ENCODE results near the gene CDH5.
A peak's percentile ranks its signal among the peaks of the same experiment; 100 is the strongest.

CDH5 gene

DNA sequence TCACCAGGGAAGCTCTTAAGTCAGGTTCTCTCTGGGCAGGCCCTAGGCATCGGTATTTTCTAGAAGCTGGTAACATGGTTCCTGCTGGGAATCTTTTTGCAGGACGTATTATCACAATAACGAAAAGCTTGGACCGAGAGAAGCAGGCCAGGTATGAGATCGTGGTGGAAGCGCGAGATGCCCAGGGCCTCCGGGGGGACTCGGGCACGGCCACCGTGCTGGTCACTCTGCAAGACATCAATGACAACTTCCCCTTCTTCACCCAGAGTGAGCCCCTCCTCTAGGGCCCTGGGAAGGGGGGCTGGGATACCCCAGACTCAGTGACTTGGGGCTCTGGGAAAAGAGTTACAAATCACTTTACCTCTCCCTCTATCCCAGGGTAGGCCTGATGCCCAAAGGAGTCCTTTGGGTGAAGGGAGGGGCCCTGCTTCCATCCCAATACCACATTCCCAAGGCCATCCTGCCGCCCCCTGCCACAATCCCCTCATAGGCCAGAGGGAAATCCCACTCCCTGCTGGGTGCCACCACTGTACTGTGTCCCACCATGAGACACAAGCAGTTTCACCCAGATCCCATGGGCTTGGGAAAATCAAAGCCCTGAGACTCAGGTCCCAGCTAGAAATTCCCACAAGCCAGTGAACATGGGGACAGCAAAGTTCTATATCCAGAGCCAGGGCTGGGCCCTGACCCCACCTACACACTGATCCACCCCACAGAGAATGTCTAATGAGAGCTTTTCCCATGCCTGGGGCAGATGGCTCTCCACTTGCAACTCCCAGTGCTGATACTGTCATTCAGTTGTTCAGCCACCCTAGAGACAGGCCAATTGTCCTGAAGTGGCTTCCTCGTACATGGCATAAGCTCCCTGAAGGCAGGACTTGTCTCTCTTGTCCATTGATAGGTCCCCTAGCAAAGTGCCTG lies 23.0 kb downstream of the CDH5 start:
- DNase-seq (ENCODE audit: insufficient read length, low spot score) (no peak), FAIRE-seq (no peak)

DNA sequence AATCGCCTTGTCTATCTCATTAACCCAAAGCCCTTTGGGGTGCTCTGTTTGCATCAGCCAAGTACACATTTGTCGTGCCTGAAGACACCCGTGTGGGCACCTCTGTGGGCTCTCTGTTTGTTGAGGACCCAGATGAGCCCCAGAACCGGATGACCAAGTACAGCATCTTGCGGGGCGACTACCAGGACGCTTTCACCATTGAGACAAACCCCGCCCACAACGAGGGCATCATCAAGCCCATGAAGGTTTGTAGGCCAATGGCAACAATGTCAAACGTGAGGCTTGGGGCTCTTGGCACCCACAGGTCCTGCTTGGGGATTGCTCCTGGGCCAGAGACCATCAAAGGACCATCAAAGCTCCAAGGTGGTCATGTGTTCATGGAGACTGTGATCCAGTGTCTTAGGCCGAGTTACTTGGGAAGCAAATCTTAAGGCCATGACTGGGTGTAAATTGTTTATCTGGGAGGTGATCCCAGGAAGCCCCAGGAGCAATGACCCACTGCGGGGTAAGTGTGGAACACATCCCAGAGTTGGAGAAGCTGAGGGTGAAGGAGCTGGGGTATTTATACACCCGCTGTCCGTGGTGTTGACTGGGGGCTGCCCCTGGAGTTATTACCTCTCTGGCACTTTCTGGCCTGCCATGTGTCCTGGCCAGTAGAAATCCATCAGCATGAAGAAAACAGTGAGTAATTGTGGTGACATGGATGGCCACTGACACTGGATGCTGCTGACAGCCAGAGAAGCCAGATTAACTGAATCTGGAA lies 24.0 kb downstream of the CDH5 start:
- FAIRE-seq: no peak

DNA sequence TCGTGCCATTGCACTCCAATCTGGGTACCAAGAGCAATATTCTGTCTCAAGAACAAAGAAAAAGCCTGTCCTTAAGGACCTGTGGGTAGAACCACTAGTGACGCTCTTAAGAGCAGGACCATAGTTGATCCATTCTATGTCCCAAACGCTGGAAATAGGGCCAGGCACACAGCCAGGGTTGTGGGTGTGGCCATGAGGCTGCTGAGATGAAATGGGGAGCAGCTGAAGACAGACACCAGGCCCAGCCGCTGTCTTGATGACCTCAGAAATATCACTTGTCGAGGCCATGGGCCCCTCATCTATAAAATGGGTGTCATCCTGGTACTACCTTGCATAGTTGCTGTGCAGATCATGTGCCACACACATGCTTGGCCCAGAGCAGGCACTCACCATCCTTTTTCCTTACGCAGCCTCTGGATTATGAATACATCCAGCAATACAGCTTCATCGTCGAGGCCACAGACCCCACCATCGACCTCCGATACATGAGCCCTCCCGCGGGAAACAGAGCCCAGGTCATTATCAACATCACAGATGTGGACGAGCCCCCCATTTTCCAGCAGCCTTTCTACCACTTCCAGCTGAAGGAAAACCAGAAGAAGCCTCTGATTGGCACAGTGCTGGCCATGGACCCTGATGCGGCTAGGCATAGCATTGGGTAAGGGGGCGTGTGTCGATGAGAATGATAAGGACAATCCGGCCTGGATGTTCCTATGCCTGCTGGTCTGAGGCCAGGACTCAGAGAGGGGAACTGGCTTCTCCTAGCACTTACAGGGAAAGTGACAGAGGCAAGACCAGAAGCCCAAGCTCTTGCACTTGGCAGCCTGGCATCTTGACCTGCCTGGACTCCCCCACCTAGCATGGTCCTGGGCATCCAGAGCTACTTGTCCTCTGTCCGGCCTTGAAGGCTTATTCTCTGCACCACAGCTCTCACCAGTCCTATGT lies 25.5 kb downstream of the CDH5 start:
- FAIRE-seq (no peak), DNase-seq (ENCODE audit: insufficient read length, low spot score) (no peak)

More for the DNA sequence above, 24.0 kb downstream of the CDH5 start:
- DNase-seq (ENCODE audit: insufficient read length, low spot score): no peak

DNA sequence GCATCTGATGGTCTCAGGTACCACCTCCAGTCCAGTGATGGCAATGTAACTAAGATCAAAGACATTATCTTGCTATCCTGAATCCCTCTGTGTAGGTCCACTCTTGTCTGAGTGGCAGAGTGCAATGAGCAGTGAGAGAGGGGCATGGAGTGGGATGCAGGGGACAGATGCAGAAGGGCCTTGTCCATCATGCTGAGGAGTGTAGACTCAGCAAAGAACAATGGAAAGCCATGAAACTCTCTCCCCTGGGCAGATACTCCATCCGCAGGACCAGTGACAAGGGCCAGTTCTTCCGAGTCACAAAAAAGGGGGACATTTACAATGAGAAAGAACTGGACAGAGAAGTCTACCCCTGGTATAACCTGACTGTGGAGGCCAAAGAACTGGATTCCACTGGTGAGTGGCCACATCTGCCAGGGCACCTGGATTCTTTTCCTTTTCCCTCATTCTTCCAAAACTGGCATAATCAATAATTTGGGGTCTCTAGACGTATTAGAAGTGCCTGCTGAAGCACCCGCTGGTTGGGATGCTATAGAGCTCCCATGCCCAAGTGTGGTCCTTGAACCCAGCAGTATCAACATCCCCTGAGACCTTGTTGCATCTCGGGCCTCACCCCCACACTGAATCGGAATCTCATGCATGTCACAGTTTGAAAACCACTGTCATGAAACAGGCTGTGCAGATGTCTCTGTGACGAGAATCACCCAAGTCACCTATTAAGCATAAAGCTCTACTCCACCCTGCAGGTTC lies 29.5 kb downstream of the CDH5 start:
- no peak for FAIRE-seq

DNA sequence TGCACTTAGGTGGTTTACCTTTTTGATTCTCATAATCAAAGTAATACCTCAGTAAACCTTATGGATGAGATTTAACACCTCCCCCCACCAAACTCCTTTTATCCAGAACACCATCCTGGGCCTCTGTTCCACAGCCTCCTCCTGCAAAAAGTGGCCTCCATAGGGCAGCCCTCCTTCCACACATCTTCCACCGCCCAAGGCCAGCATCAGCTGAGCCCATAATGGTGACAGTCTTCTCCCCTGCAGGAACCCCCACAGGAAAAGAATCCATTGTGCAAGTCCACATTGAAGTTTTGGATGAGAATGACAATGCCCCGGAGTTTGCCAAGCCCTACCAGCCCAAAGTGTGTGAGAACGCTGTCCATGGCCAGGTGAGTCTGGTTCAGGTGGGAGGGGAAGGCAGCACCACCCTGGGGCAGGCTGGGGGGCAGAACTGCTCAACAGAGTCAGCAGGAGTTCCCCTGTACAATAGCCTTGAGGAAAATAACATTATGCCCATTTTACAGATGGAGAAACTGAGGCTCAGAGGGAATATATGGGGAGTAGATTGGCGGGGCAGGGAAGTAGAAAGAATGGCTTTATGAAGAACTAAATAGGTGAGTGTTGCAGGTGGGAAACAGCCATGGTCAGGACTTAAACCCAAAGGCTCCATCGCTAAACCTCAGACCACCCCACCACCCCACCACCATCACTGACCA lies 31.4 kb downstream of the CDH5 start:
- no peak for DNase-seq (ENCODE audit: insufficient read length, low spot score)
- no peak for FAIRE-seq

More for the DNA sequence above, 29.5 kb downstream of the CDH5 start:
- DNase-seq (ENCODE audit: insufficient read length, low spot score): no peak

DNA sequence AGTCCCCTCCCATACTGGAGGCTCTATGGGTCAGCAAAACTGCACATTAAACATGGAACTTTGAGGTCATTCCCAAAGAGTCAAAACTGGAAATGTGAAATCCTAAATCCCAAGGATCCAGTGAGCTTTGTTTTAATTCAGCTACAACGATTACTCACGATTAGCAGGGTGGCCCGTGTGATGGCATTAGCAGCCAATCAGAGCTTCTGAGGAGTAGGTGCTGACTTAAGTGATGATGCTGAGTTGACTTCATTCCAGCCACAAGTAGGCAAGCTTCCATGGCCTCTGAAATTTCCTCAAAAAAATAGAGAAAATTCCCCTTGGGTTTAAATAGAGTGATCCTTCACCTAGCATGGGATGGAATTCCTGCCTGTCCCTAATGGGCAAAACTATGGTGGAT lies 32.5 kb downstream of the CDH5 start:
- FAIRE-seq: no peak
- no peak for DNase-seq (ENCODE audit: insufficient read length, low spot score)

DNA sequence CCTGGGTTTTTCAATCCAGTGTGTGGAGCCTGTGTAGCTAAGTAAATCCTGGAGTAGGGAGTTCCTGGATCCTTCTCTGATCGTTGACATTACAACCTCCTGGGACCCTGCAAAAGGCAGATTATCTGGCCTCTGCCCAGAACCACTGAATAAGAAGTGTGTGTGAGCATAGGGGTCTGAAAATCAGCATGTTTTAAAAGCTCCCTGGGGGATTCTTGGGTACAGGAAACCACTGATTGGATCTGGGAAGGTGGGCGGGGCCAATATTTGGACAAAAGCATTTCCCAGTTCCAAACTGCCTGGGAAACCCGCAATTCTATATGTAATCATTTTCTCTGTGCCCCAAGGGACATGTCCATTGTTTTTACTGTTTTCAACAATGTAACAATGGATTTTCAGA lies 33.4 kb downstream of the CDH5 start:
- DNase-seq (ENCODE audit: insufficient read length, low spot score) (no peak), FAIRE-seq (no peak)

DNA sequence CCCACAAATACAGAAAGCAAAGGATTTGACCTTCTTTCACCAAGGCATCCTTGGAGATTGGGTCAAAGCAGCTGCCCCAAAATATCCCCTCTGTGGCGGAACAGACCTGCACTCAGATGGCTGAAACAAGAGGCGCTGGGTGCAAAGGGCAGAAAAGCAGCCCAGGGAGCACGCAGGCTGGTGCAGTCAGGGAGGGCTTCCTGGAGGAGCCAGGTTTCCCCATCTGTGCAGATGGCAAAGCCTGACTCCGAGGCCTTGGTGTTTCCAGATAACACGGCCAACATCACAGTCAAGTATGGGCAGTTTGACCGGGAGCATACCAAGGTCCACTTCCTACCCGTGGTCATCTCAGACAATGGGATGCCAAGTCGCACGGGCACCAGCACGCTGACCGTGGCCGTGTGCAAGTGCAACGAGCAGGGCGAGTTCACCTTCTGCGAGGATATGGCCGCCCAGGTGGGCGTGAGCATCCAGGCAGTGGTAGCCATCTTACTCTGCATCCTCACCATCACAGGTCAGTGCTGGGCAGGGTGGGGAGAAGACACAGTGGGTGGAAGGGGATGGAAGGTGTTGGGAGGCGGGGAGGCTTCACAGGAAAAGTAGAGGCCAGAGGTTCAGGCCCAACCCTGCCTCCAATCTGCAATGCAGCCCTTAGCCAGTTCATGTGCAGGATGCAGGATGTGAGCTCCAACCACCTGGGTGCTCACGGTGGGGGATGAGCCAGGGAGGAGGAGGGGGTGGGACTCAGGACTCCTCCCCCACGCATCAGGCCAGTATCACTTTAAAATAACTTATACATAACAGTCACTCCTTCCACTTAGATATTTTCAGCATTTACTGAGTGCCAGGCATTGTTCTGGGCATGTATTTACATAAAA lies 34.3 kb downstream of the CDH5 start:
- no peak for DNase-seq (ENCODE audit: insufficient read length, low spot score)
- no peak for FAIRE-seq

DNA sequence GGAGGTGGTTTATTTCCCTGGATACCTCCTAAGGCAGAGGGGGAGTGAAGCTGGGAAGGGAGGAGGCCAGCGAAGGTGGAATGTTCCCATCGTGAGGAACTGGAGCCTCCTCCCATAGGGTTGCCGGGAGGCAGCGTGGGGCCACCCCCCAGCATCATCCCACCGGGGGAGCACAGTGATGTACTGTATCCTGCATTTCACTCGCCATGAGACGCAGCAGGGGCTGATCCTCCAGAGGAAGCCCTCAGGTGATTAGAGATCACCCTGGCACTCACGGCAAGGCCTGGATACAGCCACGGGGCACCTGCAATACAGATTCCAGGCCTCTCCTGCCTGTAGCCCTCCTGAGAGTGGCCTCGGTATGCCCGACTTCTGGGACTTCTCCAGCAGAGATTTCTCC lies 35.1 kb downstream of the CDH5 start:
- no peak for FAIRE-seq
- no peak for DNase-seq (ENCODE audit: insufficient read length, low spot score)

DNA sequence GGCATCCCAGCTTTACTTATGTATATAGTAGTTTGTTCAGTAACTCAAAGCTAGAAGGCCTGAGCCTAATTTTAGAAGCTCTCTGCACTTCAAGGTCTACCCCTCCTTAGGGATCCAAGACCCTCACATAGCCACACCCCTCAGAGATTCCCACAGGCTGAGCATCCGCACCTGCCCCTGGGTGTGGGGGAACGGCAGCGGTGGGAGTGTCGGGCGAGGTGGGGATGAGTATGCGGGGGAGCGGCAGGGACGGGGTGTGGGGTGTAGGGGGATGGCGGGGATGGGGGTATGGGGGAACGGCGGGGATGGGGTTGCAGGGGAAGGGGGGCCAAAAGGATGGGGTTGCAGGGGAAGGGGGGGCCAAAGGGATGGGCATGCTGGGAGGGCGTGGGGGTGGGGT lies 35.7 kb downstream of the CDH5 start:
- FAIRE-seq (no peak), DNase-seq (ENCODE audit: insufficient read length, low spot score) (no peak)

DNA sequence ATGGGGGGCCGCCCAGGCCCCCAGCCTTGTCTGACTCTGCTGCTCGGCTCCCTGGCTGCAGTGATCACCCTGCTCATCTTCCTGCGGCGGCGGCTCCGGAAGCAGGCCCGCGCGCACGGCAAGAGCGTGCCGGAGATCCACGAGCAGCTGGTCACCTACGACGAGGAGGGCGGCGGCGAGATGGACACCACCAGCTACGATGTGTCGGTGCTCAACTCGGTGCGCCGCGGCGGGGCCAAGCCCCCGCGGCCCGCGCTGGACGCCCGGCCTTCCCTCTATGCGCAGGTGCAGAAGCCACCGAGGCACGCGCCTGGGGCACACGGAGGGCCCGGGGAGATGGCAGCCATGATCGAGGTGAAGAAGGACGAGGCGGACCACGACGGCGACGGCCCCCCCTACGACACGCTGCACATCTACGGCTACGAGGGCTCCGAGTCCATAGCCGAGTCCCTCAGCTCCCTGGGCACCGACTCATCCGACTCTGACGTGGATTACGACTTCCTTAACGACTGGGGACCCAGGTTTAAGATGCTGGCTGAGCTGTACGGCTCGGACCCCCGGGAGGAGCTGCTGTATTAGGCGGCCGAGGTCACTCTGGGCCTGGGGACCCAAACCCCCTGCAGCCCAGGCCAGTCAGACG lies 36.2 kb downstream of the CDH5 start:
- FAIRE-seq (no peak), DNase-seq (ENCODE audit: insufficient read length, low spot score) (no peak)

DNA sequence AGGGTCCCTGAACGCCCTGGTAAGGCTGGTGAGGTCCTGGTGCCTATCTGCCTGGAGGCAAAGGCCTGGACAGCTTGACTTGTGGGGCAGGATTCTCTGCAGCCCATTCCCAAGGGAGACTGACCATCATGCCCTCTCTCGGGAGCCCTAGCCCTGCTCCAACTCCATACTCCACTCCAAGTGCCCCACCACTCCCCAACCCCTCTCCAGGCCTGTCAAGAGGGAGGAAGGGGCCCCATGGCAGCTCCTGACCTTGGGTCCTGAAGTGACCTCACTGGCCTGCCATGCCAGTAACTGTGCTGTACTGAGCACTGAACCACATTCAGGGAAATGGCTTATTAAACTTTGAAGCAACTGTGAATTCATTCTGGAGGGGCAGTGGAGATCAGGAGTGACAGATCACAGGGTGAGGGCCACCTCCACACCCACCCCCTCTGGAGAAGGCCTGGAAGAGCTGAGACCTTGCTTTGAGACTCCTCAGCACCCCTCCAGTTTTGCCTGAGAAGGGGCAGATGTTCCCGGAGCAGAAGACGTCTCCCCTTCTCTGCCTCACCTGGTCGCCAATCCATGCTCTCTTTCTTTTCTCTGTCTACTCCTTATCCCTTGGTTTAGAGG lies 37.1 kb downstream of the CDH5 start:
- no peak for DNase-seq (ENCODE audit: insufficient read length, low spot score)
- no peak for FAIRE-seq

DNA sequence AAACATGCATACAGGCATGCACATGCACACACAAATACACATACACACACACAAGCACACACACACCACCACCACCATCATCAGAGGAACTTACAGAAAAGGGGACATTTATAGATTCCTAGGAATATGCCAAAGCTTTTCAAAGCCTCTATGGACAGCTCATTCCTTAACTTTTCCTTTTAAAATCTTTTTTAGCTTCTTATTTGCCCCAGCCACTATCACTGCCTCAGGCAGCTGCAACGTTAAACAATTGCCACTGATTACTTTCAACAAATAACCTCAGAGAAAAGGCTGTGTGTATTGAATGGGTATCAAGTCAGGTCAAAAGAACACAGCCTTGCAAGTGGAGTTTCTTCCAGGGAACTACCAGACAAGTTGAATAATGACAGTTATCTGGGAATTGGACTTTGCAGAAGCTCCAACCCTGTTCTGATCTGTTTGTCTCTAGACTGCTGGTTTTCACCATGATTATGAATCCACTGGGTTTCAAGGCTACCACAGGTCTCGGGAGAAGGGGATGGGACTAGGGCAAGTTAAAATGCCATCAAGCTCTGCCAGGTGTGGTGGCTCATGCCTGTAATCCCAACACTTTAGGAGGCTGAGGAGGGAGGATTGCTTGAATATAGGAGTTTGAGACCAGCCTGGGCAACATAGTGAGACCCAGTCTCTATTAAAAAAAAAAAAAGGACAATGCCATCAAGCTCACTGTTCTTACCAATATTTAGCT lies 38.7 kb downstream of the CDH5 start:
- DNase-seq (ENCODE audit: insufficient read length, low spot score) (no peak), FAIRE-seq (no peak)

DNA sequence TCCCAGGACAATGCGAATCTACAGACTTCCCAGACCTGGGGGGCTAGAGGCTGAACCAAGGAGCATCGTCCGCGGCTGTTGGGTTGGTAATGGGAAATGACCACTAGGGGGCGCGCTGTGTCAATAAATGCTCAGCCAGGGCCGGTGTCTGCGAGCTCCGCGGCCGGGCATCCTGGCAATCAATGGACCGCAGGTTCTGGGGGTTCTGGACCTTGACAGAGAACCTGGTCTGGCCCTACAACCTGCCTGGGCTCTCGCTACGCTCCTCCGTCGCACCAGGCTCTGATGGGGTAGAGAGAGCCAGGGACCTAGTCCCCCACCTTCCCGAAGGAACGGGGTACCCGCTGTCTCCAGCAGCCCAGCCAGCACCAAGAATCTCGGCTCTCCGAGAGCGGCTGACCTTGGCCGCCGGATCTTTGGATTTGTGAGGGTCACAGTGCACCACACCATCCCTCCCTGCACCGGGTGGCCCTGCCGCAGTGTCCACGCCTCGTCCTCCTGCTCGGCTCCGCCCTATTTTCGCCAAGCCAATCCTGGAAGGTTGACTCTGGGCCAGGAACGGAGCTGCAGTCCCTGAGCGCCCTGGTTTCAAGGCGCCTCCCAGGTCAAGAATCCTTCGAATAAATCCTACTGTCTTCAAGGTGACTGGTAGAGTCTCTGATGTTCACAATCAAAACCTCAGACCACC lies 40.2 kb downstream of the CDH5 start:
- peak; percentile 71 for FAIRE-seq

DNA sequence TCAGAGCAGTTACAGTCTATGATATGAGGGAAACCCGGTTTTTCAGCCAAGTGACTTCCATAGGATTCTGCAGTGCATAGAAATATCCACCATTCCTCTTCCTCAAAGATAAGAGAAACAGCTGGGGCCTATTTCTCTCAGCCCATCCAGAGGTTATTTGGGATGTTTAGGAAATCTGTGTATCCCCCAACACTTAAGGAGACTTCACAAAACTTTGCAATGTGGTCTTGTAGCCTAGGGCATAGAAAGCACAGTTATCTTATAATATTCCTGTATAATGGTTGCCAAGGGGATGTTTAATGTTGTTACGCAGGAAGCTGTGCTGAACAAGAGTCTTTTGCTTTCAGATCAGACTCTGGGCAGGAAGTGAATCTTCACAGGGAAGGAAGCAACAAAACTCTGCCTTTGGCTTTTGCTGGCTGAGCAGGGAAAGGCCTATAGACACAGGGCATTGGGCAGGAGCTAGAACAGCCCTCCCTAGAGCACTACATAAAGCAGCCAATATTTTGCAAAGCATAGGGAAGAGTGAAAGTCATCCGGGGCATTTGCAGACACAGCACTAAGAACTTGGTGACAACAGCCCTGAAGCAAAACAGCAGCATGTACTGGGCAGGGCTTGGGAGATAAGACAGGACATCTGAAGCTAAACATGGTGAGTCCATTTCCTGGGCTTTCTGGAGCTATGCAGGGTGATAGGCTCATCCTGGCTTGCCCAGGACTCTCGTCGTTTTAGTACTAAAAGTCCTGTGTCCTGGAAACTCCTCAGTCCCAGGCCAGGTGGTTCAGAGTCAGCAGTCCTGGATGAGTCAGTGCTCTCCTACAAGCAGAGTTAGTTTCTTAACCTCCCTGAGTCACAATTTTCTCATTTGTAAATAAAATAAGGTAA lies 41.9 kb downstream of the CDH5 start:
- FAIRE-seq (no peak), DNase-seq (ENCODE audit: insufficient read length, low spot score) (no peak)

More for the DNA sequence above, 40.2 kb downstream of the CDH5 start:
- peak; percentile 94 for DNase-seq (ENCODE audit: insufficient read length, low spot score)
